ENCODE data around the gene SYNCRIP.

- no peak for TF ChIP-seq CTCF (IDR thresholded peaks at IDR 0.05; ENCODE audit: insufficient read depth, low read depth, low read length)
- no peak for TF ChIP-seq EZH2 (IDR thresholded peaks at IDR 0.05; ENCODE audit: insufficient read depth, low read length)
Observed at GRCh38 chr6:85640821-85641220, 1.9 kb downstream of the SYNCRIP start.
